NCI-H1930 (cell line): ENCODE results near the gene TSPEAR.
"Not testable (repeated sequence)": the region's sequence is repeated elsewhere in the genome, so short reads cannot be mapped to it uniquely, and the experiment has no call there.

Experiments used
- DNase-seq, 2 experiments: peaks; one replicate each; lab custom pipeline; 2025; lab: John Stamatoyannopoulos, UW

Gene TSPEAR

GRCh38 chr21:44603109-44603875 lies 108.1 kb downstream of the TSPEAR start:
- DNase-seq, result no peak

- no peak for DNase-seq
Measured at GRCh38 chr21:44602463-44602850, 108.9 kb downstream of the TSPEAR start.

GRCh38 chr21:44601596-44602462 lies 109.5 kb downstream of the TSPEAR start:
- no peak for DNase-seq

GRCh38 chr21:44601091-44601490 lies 110.3 kb downstream of the TSPEAR start:
- DNase-seq, result not testable (repeated sequence)

- DNase-seq, result not testable (repeated sequence)
Measured at GRCh38 chr21:44600118-44600978, 111.0 kb downstream of the TSPEAR start, which contains the start of gene KRTAP10-7. KRTAP10-7 (plus strand) TSS chr21:44600597; CDS start chr21:44600622, 25 bp downstream.

GRCh38 chr21:44599264-44600029 lies 111.9 kb downstream of the TSPEAR start:
- no peak for DNase-seq

GRCh38 chr21:44598061-44598460 lies 113.3 kb downstream of the TSPEAR start:
- DNase-seq, result no peak

GRCh38 chr21:44596068-44596725 lies 115.2 kb downstream of the TSPEAR start:
- no peak for DNase-seq

GRCh38 chr21:44595524-44595923 lies 115.8 kb downstream of the TSPEAR start:
- DNase-seq, result no peak

- DNase-seq, result no peak
Measured at GRCh38 chr21:44594406-44594916, 116.9 kb downstream of the TSPEAR start.

GRCh38 chr21:44593598-44594405 lies 117.6 kb downstream of the TSPEAR start:
- DNase-seq, result no peak

- no peak for DNase-seq
Measured at GRCh38 chr21:44592446-44593311, 118.7 kb downstream of the TSPEAR start, which contains the start of gene KRTAP10-6. KRTAP10-6 (minus strand) TSS chr21:44592505; CDS start chr21:44592484, 21 bp downstream.

- not testable (repeated sequence) for DNase-seq
Measured at GRCh38 chr21:44591801-44592130, 119.6 kb downstream of the TSPEAR start.

- DNase-seq, result not testable (repeated sequence)
Measured at GRCh38 chr21:44590897-44591800, 120.2 kb downstream of the TSPEAR start.

- DNase-seq, result no peak
Measured at GRCh38 chr21:44590311-44590721, 121.1 kb downstream of the TSPEAR start.

GRCh38 chr21:44589586-44590305 lies 121.6 kb downstream of the TSPEAR start:
- no peak for DNase-seq

- no peak for DNase-seq
Measured at GRCh38 chr21:44589094-44589493, 122.3 kb downstream of the TSPEAR start.
